GM12891 (cell line): ENCODE results near the gene C4A.
"Not testable (repeated sequence)": the region's sequence is repeated elsewhere in the genome, so short reads cannot be mapped to it uniquely, and the experiment has no call there.

Experiments used
- DNase-seq: peaks from one replicate; pipeline ENCODE4 v3.0.0; 2011; ENCODE audit warnings: low spot score; ENCODE audit not compliant: insufficient read length
- FAIRE-seq: peaks from 2 replicates; lab custom pipeline; 2011; peaks lifted over from hg19 to GRCh38; lab: Jason Lieb, UNC
- PAX5 ChIP-seq: IDR thresholded peaks from 2 replicates; pipeline ENCODE4 v1.6.1; 2011; ENCODE audit warnings: low read length, moderate library complexity, mild to moderate bottlenecking; ENCODE audit not compliant: insufficient read depth, severe bottlenecking
- POLR2A ChIP-seq: IDR thresholded peaks from 2 replicates; pipeline ENCODE4 v1.6.1; 2011; ENCODE audit warnings: low read depth, low read length, control low read depth
- POLR2AphosphoS5 ChIP-seq: IDR thresholded peaks from 2 replicates; pipeline ENCODE4 v1.6.1; 2011; ENCODE audit warnings: low read depth, low read length, control low read depth
- POU2F2 ChIP-seq: IDR thresholded peaks from 2 replicates; pipeline ENCODE4 v1.6.1; 2011; ENCODE audit warnings: low read depth, mild to moderate bottlenecking, control low read depth, low read length, moderate library complexity
- SPI1 ChIP-seq: IDR thresholded peaks from 2 replicates; pipeline ENCODE4 v1.6.1; 2011; ENCODE audit warnings: low read depth, low read length, control low read depth
- TAF1 ChIP-seq: IDR thresholded peaks from 2 replicates; pipeline ENCODE4 v1.6.1; 2011; ENCODE audit warnings: low read depth, low read length, control low read depth

C4A gene

DNA sequence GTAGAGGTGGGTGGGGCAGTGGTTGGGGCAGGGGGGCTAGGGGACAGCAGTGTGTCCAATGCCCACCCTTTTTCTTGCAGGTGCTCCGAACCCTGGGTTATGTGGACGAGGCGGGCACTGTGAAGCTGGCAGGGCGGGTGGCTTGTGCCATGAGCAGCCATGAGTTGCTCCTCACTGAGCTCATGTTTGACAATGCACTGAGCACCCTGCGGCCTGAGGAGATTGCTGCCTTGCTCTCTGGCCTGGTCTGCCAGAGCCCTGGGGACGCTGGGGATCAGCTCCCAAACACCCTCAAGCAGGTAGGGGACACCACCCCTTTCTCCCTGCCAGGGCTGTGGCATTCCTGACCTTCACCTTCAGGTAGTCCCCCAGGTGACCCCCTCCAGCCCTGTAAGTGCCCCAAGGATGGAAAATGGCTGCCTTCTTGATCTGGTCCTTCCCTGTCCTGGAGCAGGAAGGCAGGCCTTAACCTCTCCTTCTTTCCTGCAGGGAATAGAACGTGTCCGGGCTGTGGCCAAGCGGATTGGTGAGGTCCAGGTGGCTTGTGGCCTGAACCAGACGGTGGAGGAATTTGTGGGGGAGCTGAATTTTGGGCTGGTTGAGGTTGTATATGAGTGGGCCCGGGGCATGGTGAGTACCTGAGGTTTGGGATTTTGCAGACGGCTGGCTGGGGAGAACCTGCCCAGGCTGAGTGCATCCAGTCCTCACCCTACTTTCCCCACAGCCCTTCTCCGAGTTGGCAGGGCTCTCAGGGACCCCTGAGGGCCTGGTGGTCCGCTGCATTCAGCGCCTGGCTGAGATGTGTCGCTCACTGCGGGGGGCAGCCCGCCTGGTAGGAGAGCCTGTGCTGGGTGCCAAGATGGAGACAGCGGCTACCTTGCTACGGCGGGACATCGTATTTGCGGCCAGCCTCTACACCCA lies 12.8 kb upstream of the C4A start:
- FAIRE-seq, result no peak
- TF ChIP-seq PAX5 (no peak), POLR2A (no peak), POU2F2 (no peak), SPI1 (no peak), POLR2AphosphoS5 (no peak)
- no peak for DNase-seq

DNA sequence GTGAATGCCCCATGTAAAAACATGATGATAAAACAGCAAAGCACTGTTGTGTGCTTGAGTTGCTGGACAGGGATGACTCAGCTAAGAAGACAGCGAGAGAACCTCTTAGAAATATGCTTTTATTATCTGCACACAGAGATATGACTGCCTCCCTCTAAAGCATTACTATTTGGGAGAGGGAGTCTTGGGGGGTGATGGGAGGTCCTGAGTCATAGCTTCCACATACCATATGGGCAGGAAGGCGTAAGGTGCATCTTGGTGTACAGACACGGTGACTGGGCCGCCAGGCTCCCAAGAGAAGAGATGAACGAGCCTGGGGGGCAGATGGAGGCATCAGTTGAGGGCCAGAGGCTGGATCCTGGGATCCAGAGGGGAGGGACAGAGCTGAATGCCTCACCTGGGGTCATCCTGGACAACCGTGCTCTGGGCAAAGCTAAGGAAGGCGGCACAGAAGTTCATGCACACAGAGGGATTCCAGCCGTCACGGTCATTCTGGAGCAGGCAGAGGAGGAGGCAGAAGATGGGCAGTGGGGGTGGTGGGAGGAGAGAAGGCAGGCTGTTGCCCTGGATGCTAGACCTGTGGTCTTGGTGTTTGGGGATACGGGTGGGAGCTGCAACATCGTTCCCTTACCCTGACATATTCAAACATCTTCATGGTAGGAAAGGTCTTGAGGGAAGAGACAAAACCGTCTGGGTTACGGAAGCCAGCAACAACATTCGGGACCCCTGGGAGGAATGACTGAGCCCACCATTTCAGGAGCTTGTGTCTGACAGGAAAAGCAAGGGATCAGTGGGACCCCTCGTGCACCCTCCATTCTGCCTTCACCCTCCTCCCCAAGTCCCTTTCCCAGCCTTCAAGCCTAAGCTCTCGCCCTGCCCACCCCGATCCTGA lies 11.9 kb upstream of the C4A start:
- TF ChIP-seq POLR2AphosphoS5 (peak; percentile 26; the same call in 1 of the 2 replicates), SPI1 (no peak)
- FAIRE-seq (no peak), DNase-seq (no peak)

DNA sequence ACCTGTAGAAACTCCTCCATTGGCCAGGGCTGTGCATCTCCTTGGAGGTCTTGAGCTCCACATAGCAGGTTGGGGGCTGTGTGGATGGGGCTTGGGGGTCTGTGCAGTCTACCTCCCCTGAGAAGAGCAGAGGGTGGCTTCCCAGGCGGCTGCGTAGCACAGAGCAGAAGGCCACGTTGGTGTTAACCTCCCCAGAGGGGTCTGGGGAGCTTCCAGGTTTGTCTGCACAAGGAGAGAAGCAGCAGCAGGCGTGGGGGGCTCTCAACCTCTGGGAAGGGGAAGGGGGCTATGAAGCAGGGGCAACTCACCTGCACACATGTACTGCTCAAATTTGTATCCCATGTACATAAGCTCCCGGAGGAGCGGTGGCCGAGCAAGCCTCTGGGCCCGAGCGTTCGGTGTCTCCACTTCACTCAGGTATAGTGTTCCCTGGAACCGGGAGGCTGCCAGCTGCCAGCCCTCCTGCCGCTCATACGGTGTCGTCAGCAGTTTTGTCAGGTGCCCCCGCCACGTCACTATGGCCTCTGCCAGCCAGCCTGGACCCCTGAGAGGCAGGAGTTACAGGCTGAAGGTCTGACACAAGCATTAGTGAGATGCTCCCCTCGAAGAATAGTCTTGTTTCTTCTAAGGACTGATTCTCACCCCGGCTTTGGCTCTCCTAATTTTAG lies 11.1 kb upstream of the C4A start:
- DNase-seq (no peak), FAIRE-seq (no peak)
- TF ChIP-seq POU2F2 (no peak), POLR2AphosphoS5 (0 out of 2 replicates have a peak, but pooled peaks have one; percentile 12)

DNA sequence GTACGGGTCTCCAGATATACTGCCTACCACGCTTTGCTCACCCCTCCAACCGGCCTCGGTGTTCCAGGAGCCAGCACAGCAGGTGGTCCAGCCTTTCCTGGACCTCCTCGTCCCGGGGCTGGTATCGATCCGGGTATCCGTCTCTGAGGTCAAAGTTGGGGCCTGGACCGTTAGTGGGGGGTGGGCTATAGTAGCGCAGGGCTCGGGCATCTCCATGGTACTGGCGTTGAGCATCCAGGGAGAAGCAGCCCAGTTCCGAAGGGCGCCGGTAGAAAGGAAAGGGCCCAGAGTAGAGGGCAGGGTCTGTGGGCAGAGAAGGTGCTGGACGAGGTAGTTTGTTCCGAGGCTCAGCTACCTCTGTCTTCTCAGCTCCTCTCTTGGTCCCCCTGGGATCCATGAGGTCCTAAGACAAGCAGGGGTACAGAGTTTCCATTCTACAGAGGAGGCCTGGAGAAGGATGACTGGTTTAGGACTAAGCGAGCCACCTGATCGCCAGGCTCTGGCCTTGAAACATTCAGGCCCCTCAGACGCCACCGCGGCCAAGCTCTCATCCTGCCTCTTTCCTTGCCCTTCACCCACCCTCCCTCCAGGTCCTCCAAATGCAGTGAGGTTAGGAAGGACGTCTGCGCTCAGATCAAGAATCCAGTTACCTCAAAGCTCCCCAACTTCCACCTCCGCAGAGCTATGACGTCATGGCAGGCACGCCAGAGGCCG lies 10.4 kb upstream of the C4A start:
- FAIRE-seq (no peak), DNase-seq (no peak)
- no peak for TF ChIP-seq PAX5
- TF ChIP-seq POU2F2, result no peak
- TF ChIP-seq SPI1, result no peak
- TF ChIP-seq POLR2A, result peak; percentile 43; the same call in 1 of the 2 replicates
- peak; percentile 36 for TF ChIP-seq TAF1
- no peak; the same call in 1 of the 2 replicates for TF ChIP-seq POLR2AphosphoS5

DNA sequence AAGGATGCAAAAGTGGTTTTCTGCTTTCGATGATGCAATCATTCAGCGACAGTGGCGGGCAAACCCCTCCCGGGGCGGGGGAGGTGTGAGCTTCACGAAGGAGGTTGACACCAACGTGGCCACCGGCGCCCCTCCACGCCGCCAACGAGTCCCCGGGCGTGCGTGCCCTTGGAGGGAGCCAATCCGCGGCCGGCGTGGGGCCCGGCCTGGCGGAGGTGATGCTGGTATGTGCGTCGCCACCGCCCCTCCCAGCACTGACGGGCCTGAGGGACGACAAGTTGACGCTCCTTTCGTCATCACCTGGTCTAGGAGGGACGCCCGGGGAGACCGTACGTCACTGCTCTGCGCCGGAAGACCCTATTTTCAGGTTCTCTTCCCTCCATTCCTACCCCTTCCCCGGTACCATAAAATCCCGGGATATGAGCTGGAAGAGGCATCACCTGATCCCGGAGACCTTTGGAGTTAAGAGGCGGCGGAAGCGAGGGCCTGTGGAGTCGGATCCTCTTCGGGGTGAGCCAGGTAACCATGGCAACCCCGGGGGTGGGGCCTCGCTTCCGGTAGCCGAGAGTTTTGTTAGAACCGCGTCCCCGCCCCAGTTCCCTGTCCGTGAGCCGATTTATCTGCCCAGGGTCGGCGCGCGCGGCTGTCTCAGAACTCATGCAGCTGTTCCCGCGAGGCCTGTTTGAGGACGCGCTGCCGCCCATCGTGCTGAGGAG lies 9.7 kb upstream of the C4A start, which contains the start of gene DXO:
TSS of gene DXO (minus strand) at position 146 of the 716 bp plus-strand sequence. CDS start 463 bp downstream, outside the sequence.
- FAIRE-seq (peak; percentile 100), DNase-seq (peak; percentile 99)
- TF ChIP-seq POLR2A (peak; percentile 43), TAF1 (no peak), SPI1 (no peak), PAX5 (no peak), POU2F2 (peak; percentile 46; the same call in 1 of the 2 replicates), POLR2AphosphoS5 (no peak; the same call in 1 of the 2 replicates)

DNA sequence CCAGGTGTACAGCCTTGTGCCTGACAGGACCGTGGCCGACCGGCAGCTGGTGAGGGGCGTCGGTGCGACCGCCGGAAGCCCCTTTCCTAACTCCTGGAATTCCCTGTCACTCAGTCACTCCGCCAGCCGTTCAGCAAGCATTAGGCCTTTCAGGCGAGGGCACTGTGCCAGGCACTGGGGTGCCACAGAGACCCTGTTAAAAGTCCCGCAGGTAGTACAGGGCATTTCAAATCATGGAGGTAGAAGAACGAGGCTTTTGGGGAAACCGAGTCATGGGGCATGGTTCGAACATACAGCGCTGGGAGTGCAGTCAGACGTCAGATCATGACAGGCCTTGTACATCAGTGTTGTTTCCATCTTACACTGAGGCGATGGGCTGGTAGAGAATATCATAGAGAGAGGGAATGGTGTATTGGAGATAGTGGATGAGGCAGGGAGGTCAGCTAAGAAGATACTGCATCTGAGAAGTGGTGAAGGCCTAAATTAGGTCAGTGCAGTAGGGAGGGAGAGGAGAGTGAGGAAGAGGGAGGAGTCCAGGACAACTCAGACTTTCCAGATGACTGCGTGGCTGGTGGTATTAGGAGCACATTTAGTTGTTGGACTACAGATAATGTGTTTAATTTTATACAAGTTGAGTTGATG lies 9.0 kb upstream of the C4A start:
- no peak for TF ChIP-seq POLR2A
- TF ChIP-seq SPI1, result no peak
- no peak for TF ChIP-seq POU2F2
- no peak for TF ChIP-seq PAX5
- TF ChIP-seq TAF1, result no peak
- no peak for TF ChIP-seq POLR2AphosphoS5
- DNase-seq (no peak), FAIRE-seq (no peak)

DNA sequence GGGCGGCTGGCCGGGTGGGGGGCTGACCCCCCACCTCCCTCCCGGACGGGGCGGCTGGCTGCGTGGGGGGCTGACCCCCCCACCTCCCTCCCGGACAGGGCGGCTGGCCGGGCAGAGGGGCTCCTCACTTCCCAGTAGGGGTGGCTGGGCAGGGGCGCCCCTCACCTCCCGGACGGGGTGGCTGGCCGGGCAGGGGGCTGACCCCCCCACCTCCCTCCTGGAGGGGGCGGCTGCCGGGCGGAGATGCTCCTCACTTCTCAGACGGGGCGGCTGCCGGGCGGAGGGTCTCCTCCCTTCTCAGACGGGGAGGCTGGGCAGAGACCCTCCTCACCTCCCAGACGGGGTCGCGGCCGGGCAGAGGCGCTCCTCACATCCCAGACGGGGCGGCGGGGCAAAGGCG lies 5.8 kb upstream of the C4A start:
- FAIRE-seq, DNase-seq: not testable (repeated sequence)

DNA sequence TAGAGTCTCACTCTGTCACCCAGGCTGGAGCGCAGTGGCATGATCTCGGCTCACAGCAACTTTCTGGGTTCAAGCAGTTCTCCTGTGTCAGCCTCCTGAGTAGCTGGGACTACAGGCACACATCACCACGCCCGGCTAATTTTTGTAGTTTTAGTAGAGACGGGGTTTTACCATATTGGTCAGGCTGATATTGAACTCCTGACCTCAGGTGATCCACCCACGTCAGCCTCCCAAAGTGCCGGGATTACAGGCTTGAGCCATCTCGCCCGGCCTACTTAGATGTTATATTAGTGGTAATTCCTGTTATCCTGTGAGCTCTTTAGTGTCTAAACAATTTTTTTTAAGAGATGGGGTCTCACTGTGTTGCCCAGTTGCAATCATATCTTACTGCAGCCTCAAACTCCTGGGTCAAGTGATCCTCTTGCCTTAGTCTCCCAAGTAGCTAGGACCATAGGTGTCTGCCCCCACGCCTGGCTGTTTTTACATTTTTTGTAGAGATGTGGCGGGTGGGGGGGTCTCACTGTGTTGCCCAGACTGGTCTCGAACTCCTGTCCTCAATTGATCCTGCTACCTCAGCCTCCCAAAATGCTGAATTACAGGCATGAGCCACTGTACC lies 3.9 kb upstream of the C4A start:
- DNase-seq, result no peak
- no peak for FAIRE-seq
- TF ChIP-seq POLR2AphosphoS5, result no peak
- no peak for TF ChIP-seq POLR2A
- no peak for TF ChIP-seq SPI1
- TF ChIP-seq PAX5, result no peak
- TF ChIP-seq POU2F2, result no peak
- TF ChIP-seq TAF1, result no peak
